GM21529 (cell line): ENCODE results near the gene TRIM65.
"Not testable (repeated sequence)": the region's sequence is repeated elsewhere in the genome, so short reads cannot be mapped to it uniquely, and the experiment has no call there.

Experiments
- ATAC-seq: cut with Tn5 transposase; IDR thresholded peaks from one replicate; pipeline ENCODE4 v1.9.1; 2021; ENCODE audit not compliant: unreplicated experiment

Gene TRIM65

GRCh38 chr17:75854881-75855309 lies 41.9 kb downstream of the TRIM65 start:
- no peak for ATAC-seq

- ATAC-seq, result no peak
These were observed 42.5 kb downstream of the TRIM65 start for GRCh38 chr17:75854101-75854748.

GRCh38 chr17:75853433-75853832 lies 43.3 kb downstream of the TRIM65 start:
- ATAC-seq, result no peak

- not testable (repeated sequence) for ATAC-seq
These were observed 45.1 kb downstream of the TRIM65 start for GRCh38 chr17:75851693-75851991.

GRCh38 chr17:75850928-75851692 lies 45.6 kb downstream of the TRIM65 start:
- no peak for ATAC-seq

GRCh38 chr17:75849724-75850123 lies 47.0 kb downstream of the TRIM65 start:
- ATAC-seq, result no peak

GRCh38 chr17:75849279-75849646 lies 47.5 kb downstream of the TRIM65 start:
- no peak for ATAC-seq

- ATAC-seq, result no peak
These were observed 48.0 kb downstream of the TRIM65 start for GRCh38 chr17:75848523-75849278.

GRCh38 chr17:75847614-75848522 lies 48.9 kb downstream of the TRIM65 start:
- ATAC-seq, result no peak

- ATAC-seq, result no peak
These were observed 49.8 kb downstream of the TRIM65 start for GRCh38 chr17:75846692-75847613.

- no peak for ATAC-seq
These were observed 50.6 kb downstream of the TRIM65 start for GRCh38 chr17:75845933-75846691.

GRCh38 chr17:75845058-75845711 lies 51.6 kb downstream of the TRIM65 start:
- ATAC-seq, result peak; percentile 67

GRCh38 chr17:75844530-75845057 lies 52.2 kb downstream of the TRIM65 start:
- ATAC-seq, result peak; percentile 16

- peak; percentile 21 for ATAC-seq
These were observed 52.9 kb downstream of the TRIM65 start, which contains the start of gene UNC13D for GRCh38 chr17:75843577-75844529. Gene UNC13D, minus strand, starts transcription at chr17:75844404. Its CDS starts 67 bp downstream, at chr17:75844337.

GRCh38 chr17:75842963-75843576 lies 53.7 kb downstream of the TRIM65 start:
- ATAC-seq, result no peak

- no peak for ATAC-seq
These were observed 54.3 kb downstream of the TRIM65 start for GRCh38 chr17:75842411-75842810.

GRCh38 chr17:75840799-75841164 lies 56.0 kb downstream of the TRIM65 start:
- ATAC-seq, result no peak
